Stimulated activated CD4-positive, alpha-beta T cell treated with anti-CD3 and anti-CD28 coated beads, Interleukin-1b, Interleukin-23, amount 100 ng/mL, for 48 hours (primary cell): ENCODE data around the gene AIP.
A peak's percentile ranks its signal among the peaks of the same experiment; 100 is the strongest.
"Not testable (repeated sequence)": the region's sequence is repeated elsewhere in the genome, so short reads cannot be mapped to it uniquely, and the experiment has no call there.

ENCODE experiments used
- DNase-seq: peaks from one replicate; pipeline ENCODE4 v3.0.0-alpha.2; 2020

AIP gene

DNA sequence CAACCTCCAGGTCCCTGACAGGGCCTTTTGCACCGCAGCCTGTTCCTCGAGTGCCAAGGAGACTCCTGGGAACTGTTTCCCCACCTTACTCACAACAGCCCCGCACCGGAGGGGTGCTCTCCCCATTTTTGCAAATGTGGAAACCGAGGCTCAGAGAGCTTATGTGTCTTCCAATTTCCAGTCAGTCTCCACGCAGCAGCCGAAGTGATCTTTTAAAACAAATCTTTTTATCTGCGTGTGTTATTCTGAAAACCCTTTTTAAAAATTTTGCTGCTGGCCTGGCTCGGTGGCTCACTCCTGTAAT is 13.4 kb upstream of the AIP start:
- no peak for DNase-seq

DNA sequence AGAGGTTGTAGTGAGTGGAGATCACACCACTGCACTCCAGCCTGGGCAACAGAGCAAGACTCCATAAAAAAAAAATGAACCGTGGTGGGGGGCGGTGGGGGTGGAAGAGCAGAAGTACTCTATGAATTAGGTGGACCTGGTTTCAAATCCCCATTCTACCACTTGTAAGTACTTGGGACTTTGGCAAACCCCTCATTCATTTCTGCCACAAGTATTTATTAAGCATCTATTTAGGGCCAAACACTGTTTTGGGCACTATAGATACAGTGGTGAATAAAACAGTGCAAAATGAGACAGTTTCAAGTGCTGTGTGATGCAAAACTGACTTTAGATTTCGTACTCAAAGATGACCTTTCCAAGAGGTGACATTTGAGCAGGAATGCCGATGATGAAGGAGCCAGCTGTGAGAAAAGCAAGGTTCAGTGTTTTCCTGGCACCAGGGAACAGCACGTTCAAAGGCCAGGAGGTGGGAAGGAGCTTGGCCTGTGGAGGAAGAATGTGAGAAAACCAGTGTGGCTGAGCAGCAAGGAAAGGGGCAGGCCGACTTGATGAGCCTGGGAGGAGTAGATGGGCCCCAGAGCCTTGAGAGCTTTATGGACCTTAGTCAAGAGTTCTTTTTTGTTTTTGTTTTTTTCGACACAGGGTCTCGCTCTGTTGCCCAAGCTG is 12.4 kb upstream of the AIP start:
- no peak for DNase-seq

DNA sequence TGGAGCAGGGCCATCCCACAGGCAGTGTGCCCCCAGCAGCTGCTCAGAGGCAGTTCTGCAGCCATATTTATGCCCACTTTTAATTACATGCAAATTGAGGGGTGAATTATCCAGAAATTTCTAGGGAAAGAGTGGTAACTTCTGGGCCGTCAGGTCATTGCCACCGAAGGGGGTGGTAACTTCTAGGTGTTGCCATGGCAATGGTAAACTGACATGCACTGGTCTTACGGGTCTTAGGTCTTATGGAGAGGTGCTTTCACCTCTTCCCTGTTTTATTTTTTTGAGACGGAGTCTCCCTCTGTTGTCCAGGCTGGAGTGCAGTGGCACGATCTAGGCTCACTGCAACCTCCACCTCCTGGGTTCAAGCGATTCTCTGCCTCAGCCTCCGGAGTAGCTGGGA is 9.9 kb upstream of the AIP start:
- no peak for DNase-seq

DNA sequence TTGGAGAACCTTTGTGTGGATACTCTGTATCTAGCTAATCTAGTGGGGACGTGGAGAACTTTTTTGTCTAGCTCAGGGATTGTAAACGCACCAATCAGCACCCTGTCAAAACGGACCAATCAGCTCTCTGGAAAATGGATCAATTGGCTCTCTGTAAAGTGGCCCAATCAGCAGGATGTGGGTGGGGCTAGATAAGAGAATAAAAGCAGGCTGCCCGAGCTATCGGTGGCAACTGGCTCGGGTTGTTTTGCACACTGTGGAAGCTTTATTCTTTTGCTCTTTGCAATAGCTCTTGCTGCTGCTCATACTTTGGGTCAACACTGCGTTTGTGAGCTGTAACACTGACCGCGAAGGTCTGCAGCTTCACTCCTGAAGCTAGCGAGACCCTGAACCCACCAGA is 6.1 kb upstream of the AIP start:
- DNase-seq, result not testable (repeated sequence)

DNA sequence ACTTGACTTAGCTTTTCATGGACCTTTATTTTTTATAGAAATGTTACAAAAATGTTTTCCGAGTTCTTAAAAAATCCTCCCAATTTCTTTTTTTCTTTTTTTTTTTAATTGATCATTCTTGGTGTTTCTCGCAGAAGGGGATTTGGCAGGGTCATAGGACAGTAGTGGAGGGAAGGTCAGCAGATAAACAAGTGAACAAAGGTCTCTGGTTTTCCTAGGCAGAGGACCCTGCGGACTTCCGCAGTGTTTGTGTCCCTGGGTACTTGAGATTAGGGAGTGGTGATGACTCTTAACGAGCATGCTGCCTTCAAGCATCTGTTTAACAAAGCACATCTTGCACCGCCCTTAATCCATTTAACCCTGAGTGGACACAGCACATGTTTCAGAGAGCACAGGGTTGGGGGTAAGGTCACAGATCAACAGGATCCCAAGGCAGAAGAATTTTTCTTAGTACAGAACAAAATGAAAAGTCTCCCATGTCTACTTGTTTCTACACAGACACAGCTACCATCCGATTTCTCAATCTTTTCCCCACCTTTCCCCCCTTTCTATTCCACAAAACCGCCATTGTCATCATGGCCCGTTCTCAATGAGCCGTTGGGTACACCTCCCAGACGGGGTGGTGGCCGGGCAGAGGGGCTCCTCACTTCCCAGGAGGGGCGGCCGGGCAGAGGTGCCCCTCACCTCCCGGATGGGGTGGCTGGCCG is 5.3 kb upstream of the AIP start:
- not testable (repeated sequence) for DNase-seq

DNA sequence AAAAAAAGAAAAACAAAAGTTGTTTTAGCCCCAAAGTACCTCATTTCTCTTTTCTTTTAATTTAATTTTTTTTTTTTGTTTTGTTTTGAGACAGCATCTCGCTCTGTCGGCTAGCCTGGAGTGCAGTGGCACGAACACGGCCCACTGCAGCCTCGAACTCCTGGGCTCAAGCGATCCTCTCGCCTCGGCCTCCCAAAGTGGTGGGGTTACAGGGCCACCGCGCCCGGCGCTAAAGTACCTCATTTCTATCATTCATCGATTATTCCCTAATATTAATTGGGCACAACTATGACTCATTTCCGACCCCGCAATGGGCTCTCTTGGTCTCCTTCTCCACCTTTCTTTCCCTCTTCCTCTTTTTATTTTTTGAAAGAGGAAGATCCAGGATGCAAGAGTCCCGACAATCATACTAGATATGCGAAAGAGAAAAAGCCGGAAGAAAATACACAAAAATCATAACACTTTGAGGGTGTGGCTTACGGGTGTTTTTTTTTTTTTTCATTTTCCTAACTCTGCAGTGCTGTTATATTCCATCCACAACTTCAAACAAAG is 475 bp upstream of the AIP start:
- no peak for DNase-seq

DNA sequence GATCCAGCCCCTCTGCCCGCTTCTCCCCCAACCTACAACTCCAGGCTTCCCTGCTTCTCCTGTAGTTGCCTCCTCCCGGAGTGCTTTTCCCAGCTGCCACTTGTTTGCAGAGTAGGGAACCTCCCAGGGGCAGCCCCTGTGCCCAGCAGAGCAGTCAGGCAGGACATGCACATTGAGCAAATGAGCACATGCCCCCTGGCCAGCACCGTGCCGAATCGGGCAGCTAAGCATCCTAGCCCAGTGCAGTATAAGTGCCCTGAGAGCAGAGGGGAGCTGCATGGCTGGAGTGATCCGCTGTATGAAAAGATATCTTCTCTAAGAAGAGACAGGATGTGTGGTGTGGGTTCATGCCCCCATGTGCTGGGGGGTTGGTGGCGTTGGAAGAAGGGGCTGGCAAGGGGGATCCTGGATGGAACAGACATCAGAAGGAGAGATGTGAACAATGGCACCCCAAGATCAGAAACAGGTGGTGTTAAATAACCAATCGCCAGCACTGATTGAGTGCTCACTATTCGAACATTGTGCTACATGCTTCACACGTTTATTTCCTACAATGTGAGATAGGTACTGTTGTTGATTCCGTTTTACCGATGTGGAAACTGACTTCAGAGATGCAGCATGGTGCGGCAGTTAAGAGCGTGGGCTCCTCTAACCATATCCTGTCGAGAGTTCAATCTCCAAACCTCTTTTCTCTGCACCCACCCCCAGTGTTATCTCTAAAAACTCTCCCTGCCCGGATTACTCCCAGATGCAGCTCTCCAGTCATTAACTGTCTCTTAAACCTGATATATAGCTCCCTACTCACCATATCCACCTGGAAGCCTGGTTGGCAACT is 1.2 kb downstream of the AIP start:
- DNase-seq, result peak; percentile 52

DNA sequence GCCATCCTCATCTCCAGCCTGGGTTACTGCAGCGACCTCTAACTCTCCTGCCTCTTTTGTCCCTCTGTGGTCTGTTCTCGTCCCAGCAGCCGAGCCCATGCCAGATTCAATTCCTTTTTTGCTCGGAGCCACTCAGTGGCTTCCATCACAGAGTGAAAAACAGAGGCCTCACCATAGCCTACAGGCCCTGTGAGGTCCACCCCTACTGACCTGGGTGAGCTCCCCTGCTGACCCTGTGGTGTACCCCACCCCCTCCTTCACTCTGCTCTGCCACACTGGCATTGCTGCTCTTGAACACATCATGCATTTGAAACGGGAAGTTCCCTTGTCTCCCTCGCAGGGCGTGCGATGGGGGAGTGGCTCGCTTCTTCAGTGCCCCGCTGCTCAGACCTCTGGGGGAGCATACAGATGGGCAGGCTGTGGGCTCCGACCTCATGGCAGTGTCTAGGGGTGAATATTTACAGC is 2.1 kb downstream of the AIP start:
- DNase-seq, result peak; percentile 83

DNA sequence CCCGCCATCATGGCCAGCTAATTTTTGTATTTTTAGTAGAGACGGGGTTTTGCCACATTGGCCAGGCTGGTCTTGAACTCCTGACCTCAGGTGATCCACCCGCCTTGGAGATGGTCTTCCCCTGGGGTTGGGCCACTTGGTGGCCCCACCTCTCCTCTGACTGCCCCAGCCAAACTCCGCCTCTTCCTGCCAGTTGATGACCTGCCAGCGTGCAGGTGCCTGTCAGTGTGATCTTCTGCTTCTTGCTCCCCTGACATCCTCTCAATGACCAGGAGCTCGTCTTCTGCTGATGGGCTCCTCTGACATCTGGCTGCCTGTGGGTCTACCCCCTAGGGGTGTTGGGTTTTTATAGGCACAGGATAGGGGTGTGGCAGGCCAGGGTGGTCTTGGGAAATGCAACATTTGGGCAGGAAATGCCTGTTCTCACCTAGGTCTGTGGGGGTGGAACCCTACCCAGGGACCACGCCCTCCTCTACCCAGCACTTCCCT is 3.1 kb downstream of the AIP start:
- DNase-seq, result peak; percentile 80

DNA sequence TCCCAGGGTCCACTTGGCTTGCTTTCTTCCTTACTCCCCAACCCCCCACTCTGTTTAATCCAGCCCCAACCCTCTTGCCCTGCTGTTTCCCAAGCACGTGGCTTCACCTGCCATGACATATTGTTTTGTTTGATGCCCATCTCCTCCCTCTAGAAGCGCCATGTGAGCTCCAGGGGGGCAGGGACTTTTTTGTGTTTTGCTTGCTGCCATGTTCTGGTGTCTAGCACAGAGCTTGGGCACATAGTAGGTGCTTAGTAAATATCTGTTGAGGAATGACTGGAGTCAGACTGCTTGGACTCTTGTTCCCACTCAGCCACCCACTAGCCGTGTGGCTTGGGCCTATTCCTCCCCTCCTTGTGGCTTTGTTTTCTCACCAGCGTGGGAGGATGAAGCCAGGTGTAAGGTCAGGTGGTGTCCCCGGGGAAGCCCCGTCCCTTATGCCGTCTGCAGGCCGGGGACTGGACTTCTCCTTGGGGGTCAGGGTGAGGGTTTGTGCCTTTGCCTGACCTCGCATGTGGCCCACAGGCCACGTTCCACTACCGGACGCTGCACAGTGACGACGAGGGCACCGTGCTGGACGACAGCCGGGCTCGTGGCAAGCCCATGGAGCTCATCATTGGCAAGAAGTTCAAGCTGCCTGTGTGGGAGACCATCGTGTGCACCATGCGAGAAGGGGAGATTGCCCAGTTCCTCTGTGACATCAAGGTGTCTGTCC is 3.8 kb downstream of the AIP start:
- peak; percentile 59 for DNase-seq

DNA sequence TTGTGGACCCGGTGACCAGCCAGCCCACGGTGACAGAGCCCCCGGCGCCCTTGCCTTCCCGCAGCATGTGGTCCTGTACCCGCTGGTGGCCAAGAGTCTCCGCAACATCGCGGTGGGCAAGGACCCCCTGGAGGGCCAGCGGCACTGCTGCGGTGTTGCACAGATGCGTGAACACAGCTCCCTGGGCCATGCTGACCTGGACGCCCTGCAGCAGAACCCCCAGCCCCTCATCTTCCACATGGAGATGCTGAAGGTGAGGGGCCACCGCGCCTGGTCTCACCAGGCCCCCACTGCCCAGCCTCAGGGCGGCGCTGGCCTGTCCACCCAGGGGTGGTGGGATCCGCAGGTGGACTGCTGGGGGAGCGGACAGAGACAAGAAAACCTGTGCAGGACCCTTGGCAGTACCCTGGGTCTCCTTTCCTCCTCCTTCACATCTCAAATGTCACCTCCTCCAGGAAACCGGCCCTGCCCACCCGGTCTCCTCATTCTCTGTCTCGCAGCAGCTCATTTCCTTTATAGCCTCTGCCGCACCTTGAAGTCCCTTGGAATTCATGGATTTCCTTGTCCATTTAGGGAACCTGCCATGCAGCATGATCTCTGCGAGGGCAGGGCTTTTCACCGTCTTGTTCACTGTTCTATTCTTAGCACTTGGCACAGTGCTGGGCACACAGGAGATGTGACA is 6.5 kb downstream of the AIP start:
- DNase-seq, result no peak

DNA sequence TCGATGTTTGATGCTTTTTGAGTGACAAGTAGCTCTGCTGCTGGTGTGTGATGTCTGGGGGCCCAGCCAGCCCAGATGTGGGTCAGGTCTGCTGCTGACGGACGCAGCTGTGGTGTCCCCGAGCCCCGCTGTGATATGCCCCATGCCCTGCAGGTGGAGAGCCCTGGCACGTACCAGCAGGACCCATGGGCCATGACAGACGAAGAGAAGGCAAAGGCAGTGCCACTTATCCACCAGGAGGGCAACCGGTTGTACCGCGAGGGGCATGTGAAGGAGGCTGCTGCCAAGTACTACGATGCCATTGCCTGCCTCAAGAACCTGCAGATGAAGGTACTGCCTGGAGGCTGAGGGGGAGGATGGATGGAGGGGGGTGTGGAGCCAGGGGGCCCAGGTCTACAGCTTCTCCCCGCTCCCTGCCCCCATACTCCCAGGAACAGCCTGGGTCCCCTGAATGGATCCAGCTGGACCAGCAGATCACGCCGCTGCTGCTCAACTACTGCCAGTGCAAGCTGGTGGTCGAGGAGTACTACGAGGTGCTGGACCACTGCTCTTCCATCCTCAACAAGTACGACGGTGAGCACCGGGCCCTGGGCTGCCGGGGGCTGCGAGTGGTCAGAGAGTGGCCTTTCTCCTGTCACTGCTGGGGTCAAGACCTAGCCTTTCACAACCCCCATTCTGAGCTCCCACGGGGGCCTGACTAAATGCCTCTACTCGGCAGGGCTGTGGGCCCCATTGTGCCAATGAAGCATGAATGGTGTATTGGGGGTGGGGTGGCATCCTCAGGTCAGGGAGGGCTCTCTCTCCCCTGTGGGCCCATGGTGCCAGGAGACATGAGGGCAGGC is 7.3 kb downstream of the AIP start:
- no peak for DNase-seq

DNA sequence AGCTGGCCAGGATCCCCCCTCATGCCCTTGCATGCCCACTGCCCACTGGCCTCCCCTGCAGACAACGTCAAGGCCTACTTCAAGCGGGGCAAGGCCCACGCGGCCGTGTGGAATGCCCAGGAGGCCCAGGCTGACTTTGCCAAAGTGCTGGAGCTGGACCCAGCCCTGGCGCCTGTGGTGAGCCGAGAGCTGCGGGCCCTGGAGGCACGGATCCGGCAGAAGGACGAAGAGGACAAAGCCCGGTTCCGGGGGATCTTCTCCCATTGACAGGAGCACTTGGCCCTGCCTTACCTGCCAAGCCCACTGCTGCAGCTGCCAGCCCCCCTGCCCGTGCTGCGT is 7.9 kb downstream of the AIP start:
- no peak for DNase-seq

DNA sequence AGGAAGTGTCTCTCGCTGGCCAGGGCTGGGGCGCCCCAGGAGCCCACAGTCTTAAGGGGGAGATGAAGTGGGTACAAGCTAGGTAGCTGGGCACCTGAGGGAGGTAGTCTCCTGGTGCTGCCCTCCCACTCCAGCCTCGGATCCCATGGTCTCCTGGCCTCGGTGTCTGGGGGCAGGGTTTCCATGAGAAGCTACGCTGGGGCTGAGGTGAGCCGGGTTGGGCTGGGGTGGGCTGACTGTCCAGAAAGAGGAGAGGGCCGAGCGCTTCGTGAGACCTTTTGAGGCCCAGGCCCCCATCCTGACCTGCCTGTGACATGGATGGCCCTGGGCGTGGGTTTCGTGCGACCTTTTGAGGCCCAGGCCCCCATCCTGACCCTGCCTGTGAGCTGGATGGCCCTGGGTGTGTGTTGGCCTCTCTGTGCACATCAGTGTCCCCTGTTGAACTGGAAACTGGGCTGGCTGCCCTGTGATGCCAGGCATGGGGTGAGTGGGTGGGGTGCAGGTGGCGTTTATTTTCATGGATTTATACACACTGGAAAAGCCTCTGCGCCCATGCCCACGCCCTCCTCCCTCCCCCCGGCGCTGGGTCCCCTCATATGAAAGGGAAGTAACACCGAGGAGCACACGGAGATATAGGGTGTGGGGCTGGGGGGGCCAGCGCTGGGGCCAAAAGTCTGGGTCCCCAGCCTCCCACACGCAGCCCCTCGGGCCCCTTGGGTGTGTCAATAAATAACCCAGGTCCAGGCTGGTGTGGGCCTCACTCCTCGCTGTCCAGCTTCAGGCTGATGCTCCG is 8.6 kb downstream of the AIP start:
- no peak for DNase-seq

DNA sequence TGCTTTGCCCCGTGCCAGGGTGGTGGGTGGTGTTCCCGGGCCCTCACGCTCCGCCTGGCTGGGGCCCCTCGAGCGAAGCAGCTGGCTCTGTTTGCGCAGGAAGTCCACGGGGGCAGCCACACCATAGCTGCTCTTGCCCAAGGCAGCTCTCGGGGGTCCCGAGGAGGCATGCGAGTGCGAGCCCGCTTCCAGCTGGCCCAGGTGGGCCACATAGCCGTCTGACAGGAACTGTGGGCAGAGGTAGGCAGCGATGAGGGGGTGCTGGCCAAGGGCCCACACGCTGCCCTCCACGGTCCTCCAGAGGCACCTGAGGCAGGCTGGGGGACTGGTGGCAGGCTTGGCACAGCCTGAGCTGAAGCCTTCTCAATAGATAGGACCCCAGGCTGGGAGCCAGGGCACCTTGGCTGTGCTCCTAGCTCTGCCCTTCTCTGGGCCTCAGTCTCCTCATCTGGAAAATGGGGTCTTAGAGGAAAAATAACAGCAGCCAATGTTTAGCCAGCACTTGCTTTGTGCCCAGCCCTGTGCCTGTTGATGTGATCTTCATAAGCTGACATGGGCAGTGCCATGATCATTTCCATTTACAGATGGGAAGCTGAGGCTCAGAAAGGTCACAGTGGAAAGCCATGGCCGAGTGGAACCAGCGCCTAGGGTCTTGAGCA is 9.4 kb downstream of the AIP start:
- DNase-seq, result no peak

DNA sequence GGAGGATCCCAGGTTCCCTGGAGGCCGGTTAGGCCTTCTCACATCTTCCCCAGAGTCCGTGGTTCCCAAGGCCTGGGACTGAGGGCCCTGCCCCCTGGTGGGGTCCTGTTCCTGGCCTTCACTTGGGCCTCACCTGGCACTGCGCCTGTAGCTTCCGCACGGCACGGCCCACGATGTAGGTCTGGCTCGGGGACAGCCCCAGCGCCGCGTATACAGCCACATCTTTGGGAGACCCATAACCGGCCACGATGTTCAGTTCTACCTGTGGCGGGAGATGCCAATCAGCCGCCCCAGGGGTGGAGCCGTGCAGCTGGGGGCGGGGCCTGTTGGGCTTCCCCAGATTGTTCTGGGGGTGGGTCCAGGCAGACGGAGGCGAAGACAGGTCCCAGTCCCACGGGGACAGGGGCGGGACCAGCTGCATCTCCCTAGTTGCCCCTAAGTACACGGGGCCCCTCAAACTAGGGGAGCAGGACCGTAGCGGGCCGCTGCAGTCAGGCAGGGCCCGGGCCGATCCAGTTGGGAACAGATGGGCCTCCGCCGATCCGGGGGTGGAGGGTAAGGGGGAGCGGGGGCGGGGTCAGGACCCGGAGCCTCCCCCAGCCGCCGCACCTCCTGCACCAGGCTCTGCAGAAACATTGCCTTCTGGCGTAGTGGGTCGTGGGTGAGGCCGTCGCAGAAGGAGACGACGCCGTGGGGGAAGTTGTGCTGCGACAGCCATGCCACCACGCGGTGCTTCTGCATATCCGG is 10.1 kb downstream of the AIP start:
- no peak for DNase-seq

DNA sequence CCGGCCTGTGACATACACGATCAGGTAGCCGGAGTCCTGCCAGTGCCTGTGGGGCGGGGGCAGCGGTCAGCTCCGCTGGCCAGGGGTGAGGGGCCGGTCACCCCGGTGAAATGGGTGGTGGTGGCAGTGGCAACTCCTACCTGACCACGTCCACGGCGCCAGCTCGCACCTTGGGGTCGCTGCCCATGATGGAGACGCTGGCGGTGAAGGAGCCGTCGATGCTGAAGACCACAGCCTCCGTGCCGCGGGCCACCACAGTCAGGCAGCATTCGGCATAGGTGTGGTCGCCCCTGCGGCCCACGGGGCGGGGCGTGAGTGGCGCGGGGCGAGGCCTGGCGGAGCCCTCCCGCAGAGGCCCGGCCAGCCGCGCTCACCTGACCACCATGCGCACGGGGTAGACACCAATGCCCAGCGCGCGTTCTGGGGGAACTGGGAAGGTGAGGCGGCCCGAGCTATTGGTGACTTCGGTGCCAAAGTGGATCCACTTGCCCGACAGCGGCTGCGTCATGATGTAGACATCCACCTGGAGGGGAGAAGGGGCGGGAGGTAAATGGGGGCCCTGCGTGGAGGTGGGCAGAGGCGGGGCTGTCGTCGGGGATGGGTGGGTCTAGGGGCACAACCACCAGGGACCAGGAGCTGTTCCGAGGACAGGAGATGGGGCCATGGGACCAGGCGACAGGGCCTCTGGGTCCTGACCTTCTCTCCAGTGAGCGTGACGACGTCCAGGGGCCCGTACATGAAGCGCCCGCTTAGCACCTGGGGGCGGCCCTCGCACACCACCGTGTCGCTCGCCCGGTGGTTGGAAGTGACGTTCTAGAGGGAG is 10.9 kb downstream of the AIP start:
- no peak for DNase-seq
